HG03025 (cell line): ENCODE results near the gene DNAJC27.
A peak's percentile ranks its signal among the peaks of the same experiment; 100 is the strongest.
"Not testable (repeated sequence)": the region's sequence is repeated elsewhere in the genome, so short reads cannot be mapped to it uniquely, and the experiment has no call there.

ENCODE experiments used
- ATAC-seq: cut with Tn5 transposase; IDR thresholded peaks from one replicate; pipeline ENCODE4 v1.9.1; 2021; ENCODE audit warnings: mild to moderate bottlenecking, moderate library complexity; ENCODE audit not compliant: unreplicated experiment, low FRiP score

DNAJC27 gene

DNA sequence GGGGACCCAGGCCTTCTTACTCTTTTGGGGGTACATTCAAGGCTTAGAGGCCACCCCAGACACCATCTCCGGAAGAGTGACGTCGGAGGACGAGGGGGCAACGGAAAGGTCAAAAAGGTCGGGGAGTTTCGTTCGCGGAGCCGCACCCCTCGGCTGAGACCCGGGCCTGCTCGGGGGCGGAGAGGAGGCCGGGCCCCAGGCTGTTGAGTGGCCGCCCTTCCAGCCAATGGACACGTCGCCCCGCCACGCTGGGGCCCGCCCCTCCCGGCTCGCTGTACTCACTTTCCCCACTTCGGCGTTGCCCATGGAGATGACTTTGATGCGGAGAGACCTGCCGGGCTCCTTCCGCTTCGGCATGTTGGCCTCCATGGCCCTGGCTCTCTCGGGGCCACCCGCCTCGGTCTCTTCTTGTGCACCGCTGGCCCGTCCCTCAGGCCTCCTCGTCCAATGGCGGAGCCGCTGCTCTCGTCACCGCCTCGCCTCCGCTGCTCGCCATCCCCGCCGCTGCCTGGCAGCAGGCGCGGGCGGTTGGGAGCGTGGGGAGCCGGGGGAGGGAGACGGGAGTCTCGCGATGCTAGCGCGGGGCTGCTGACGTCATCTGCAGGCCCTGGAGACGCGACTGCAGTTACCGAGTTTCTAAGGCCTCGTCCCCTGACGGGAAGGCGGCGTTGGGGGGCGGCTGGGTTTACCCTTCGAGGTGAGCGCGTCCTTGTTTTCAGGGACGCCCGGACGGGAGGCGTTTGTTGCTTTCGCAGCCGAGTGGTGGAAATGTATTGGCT, at the start of gene DNAJC27:
DNAJC27 (minus strand) TSS at position 420 of the 779 bp plus-strand sequence; CDS start at position 369, 51 bp downstream.
- ATAC-seq, result peak; percentile 90

DNA sequence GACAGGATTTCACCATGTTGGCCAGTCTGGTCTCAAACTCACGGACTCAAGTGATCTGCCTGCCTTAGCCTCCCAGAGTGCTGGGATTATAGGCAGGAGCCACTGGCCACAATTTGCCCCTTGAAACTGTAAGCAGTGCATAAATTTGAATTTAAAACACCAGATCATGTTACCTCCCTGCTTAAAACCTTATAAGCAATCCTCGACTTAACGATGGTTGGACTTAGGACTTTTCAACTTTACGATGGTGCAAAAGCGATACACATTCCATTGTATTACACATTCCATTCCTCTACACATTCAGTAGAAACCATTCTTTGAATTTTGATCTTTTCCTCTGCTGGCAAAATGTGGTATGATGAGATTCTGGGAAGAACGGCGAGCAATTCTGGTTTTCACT, 46.9 kb upstream of the DNAJC27 start:
- no peak for ATAC-seq

DNA sequence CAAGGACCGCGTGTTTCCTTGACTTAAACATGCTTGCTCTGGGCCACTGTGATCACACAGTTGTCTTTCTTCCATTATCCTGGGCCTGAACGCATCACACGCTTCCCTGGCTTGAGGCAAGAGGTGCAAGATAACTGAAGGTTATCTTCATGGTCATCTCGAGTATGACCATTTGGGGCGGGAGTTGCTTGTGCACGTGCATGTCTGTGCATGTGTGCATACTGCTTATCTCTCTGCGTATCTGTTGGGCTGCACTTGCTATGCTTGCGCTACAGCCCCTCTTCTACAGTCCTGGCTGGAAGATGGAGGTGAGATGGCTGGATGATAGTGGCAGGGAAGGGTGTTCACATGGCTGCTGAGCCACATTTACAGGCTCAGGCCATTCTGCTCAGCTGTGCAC, 42.9 kb upstream of the DNAJC27 start:
- no peak for ATAC-seq

DNA sequence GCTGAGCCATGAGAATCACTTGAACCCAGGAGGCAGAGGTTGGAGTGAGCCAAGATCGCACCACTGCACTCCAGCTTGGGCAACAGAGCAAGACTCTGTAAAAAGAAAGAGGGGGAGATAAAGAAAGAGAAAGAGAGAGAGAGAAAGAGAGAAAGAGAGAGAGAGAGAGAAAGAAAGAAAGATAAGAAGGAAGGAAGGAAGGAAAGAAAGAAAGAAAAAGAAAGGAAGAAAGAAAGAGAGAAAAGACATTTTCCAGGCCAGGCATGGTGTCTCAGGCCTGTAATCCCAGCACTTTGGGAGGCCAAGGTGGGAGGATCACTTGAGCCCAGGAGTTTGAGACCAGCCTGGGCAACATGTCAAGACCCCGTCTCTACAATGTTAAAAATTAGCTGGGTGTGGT, 39.6 kb upstream of the DNAJC27 start:
- not testable (repeated sequence) for ATAC-seq

DNA sequence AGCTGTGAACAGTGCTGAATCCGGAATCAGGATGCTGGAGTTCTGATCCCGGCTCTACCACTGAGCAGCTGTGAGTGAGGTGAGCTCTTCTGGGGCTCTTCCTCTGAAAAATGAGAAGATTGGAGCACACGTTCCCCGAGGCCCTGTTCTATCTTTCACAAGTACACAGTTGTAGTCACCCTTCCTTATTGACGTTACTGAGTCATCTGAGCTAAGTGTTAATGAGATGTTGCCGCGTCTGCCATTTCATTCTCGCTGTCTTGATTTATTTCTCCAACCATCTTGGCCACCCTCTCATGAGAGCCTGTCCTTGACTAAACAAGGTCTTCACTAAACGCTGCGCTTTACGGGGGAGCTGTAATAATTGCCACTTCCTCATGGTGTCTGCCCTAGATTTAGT, 38.2 kb upstream of the DNAJC27 start:
- no peak for ATAC-seq

DNA sequence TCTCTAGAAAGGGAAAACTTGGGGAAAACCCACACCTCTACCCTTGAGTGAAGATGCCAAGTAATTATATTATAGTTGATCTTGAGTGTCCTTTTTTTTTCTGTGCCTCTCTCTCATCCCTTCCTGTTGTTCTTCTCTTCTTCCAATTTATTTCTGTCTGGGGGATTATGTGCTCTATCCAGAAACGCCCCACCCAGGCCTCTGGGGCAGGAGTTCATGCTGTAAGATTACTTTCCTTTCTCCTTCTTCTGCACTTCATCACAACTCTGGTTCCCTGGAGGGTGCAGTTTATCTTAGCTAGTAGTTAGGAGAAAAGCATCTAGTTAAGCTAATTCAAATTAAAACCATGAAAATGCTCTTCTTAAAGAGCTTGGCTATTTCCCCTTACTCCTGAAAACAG, 30.3 kb upstream of the DNAJC27 start:
- no peak for ATAC-seq

DNA sequence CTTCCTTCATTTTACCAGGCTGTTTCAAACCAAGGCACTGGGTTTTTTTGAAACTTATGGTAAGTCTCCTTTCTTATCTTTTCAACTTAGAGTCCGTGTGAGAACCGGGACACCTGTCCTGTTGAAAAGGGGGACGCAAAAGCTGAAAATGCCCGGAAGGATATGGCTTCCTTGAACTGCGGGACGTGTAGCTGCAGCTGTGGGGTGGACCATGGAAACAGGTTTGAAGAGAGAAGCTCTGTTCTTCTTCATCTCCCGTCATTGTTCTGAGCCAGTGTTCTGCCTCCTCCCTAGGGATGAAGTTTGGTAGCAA, 29.5 kb upstream of the DNAJC27 start:
- ATAC-seq, result no peak

DNA sequence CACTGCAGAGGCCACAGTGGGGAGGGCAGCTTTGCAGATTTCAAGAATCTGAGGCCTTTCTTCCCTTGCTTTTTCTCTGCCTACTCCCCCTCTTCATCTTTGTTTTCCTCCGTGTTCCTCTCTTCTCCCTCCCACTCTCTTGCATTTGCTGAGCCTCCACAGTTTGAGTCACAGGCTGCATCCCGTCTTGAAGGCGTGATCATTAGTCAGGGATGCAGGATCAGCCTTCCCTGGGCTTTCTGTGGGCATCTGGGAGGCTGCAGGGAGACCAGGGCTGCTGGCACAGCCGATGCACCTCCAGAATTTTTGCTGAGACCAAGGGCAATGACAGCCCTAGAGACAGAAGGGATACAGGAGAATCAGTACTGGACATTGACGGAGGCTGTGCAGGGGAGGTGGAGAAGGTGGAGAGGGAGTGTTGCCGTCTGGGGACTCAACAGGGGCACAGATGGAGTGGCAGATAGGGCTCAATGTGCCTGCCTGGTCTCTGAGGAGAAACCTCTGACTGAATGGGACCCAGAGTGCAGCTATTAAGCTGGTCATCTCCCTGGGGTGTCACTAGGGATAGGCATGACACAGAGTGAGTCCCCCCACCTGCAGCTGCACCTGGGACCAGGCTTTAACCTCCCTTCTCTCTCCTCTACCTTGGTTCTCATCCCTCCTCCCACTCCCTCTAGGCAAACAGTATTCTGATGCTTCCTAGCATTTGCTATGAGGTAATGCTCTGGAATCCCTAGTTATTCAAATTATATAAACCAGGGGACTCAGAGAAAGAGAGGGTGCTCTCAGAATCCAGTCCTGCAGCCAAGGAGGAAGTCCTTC, 29.0 kb upstream of the DNAJC27 start:
- ATAC-seq, result no peak

DNA sequence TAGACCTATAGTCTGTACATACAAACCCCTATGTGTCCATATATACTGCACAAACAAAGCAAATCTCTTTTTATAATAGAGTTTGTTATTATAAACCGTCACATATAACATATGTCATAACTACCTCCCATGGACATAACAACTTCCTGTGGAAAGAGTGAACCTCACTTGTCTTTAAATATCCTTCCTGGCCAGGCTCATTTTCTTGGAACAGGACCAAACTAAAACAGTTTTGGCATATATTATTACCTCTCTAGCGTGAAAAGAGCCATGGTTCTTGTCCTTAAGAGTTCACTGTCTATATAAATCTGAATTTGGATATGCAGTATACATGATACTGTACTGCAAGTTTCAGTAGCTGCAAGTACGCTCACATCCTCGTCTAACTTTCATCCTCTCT, 28.3 kb upstream of the DNAJC27 start:
- ATAC-seq, result no peak

DNA sequence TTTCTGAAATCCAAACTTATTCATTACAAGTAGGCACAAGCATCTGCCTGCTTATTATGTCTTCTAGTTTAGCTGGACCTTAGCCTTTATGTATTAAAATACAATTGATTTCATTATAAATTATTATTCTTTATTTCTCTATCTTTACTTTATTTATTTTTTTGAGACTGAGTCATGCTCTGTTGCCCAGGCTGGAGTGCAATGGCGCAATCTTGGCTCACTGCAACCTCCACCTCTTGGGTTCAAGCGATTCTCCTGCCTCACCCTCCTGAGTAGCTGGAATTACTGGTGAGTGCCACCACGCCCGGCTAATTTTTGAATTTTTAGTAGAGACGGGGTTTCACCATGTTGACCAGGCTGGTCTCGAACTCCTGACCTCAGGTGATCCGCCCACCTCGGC, 27.3 kb upstream of the DNAJC27 start:
- ATAC-seq, result not testable (repeated sequence)

DNA sequence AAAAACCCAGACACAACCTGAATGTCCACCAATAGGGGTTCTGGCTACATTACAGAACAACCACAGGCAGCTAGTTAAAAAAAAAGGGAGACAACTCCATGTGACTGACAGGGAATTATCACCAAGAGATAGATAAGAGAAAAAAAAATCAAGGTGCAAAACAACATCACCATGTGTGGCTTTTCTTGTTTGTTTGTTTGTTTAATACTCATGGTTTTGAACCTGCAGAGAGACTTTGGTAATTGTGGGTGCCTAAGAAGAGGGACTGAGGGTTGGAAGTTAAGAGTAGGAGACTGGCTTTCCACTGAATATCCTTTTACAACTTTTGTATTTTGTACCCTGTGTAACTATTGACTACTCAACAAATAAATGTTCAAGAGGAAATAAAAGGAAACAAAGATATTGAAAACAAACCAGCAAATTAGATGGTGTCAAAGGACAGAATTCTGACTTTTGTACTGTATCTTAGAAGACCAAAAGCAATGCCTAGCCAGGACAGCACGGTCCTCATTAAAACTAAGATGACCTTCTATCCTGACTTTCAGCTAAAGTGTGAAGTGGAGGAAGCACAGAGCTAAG, 22.5 kb upstream of the DNAJC27 start:
- ATAC-seq, result no peak

DNA sequence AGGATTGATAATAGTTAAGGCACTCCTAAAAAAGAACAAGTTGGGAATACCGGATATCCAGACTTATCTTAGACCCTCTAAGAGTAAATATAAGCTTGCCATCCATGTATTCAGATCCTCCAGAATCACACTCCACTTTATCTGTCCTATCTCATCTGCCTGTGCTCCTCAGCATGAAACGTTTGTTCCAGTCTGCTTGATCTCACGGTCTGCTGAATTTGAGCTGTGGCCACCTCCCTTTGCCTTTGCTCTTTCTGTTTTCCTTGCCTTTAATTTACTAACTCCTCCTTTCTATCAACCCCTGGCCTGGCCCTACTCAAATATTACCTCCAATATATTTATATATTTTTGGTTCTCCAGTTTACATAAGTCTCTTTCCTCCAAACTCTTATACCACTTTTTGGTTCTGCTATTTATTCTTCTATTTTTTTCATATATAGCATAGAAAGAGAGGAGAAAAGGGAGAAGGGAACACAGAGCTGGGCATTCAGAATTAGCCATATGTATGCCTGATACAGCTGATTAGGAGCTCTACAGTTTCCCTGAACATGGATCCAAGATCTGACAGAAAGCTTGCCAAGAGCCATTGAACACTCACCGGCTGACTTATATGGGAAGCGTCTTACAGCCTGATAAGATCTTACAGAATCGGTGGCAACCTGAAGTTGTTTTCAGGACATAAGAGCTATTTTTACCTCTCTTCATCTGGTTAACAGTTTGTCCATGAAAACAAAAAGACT, 21.8 kb upstream of the DNAJC27 start:
- ATAC-seq, result no peak

DNA sequence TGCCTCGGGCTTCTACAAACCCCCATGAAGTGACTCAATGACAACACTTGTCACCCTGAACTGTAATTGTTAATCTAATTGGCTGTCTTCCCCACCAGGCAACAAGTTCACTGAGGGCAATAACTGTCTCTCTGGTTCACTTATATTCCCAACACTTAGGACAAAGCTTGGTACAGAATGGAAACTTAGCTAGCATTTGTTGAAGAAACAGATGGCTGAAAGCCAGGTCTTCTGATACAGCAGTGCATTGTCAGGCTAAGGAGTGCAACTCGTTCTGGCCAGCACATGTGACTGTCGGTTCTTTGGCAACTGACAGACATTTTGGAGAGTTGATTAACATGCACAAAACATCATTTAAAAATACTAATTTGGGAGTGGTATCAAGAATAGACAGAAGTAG, 14.6 kb upstream of the DNAJC27 start:
- no peak for ATAC-seq

DNA sequence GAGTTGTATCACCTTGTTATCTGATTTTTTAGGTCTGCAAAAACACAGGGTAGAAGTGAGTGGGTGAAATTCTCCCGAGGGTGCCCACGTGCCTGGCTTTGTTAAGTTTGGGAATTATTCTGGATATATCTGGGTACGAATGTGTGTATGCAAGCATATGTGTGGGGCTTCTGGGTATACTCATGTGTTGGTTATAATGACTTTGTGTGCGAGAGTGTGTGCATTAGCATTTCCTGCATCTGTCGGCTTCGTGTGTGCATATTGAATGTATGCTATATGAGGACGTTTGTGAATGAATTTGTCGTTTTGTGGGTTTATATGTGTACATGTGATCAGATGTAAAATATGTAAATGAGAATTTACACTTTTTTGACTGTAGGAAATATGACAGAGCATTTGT, 13.8 kb upstream of the DNAJC27 start:
- ATAC-seq, result no peak

DNA sequence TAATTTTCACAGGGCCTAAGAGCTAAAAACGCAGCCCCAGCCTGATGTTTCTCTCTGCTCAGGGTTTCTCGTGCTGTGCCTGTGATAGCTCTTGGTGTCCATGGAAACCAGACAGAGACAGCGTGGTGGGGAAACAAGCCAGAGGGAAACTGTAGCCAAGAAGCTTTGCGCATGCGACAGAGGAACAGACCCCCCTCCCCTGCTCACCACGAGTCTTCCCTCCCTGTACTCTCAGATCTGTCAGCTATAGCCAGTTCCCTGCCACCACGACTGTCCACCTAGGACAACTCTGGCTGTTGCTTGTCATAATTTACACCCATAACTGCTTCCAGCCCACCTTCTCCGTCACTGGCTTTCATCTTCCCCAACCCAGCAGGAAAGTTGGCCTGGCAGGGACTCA, 13.2 kb upstream of the DNAJC27 start:
- no peak for ATAC-seq

DNA sequence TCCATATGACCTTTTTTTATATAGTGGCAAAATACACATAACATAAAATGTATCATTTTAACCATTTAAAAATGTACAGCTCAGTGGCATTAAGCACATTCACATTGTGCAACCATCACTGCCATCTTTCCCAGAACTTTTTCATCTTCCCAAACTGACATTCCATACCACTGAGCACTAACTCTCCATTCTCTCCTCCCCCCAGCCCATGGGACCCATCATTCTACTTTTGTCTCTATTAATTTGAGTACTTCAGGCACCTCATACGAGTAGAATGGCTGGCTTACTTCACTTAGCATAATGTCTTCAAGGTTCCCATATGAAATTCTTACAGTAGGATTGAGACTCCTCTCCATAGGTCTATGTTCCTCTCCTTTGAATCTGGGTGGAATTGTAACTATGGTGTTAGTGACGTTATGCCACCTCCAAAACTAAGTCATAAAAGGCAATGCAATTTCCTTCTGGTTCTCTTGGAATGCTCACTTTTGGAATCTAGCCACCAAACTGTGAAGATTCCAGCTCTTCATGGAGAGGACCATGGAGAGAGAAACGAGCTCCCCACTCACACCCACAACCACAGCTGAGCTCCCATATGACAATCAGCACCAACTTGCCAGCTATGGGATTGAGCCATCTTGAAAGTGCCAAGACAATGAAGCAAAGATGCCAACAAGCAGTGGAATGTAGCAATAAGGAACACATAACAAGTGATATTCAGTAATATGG, 9.8 kb upstream of the DNAJC27 start:
- no peak for ATAC-seq

DNA sequence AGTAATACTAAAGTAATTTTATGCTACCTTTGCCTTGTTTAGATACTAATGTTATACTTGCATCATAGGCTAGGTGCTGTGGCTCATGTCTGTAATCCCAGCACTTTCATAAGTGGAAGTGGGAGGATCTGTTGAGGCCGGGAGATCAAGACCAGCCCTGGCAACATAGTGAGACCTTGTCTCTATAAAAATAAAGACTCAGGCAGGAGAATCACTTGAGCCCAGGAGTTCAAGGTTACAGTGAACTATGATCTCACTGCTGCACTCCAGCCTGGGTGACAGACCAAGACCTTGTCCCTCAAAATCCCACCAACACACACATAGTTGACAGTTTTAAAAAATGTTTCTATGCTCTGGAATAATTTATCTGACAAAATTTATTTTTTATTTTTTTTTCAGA, 6.9 kb upstream of the DNAJC27 start:
- ATAC-seq, result no peak

DNA sequence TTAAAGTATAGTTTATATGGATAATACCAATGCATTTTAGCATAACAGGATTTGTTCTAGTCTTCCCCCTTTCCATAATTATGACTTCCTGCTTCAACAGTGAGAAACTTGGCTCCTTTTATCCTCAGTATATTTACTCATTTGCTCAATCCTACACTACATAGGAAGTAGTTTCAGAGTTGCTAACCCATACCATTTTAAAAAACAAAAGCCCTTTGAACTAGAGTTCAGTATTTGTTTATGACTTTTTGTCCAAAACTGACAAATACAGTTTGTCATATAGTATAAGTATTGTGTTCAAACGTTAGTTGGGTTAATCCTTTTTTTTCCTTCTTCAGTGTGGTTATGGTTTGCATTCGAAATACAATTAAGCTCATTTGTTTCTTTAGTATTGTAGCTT, 5.9 kb upstream of the DNAJC27 start:
- ATAC-seq, result no peak

DNA sequence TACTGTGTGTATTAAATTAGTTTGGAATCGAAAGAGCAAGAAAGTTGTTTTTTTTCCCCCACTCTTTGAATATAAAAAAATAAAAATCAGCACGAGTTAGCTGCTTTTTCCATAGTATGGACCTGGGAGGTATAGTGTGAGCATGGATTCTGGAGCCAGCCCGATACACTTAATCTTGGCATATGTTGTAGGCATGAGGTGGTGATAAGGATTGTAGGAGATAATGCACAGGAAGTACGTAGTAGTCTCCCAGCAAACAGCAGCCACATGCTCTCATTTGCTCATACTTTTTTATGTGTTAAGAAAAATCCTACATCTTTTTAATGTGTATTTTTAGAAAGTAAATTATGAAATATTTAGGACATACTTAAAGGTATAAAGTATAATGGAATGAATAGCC, 2.1 kb upstream of the DNAJC27 start:
- no peak for ATAC-seq

DNA sequence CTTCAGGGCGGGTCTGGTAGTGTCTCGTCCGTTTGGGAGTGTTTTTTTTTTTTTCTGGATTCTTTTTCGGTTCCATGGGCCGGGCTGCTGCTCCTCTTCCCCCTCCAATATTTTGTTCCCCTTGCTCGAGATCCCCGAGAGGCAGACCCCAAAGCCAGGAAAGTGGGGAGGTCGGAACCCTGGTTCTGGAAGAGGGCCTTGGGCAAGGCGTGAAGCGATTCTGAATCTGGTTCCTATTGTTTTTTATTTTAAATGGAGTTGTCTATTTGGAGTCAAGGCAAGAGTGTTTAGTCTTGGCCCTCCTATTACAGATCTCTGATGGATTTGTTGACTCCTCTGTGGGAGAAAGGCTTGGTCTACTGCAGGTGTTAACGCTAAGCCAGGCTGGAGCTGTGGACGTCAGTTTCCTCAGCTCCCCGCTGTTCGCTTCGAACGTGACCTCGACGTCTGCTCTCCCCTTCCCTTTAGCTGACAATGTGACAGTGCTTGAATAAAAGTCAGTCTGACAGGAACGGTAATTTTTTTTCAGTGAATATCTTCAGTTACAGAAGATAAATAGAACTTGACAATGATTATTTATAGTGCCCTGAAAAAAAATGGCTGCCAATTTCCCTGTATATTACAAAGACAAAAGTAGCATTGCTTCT, 683 bp upstream of the DNAJC27 start:
- ATAC-seq, result no peak
